ENCODE results near the gene ITPRIP. TPM values are rescaled to one million over a fixed set of nuclear protein-coding genes. Genes with fewer than 3 reads are reported as not detected.

The ITPRIP gene
- polyA plus RNA-seq, 10 donors: 7.1 to 10.2 (median 8.8) TPM

- no peak for DNase-seq
Measured at GRCh38 chr10:104311184-104311720, 27.0 kb downstream of the ITPRIP start.

- DNase-seq: peak in 1 of 3 donors; percentile 11
Measured at GRCh38 chr10:104309980-104310978, 28.0 kb downstream of the ITPRIP start.

GRCh38 chr10:104308439-104308903 is 29.8 kb downstream of the ITPRIP start:
- DNase-seq: no peak

- DNase-seq: peak in 1 of 3 donors; percentile 16
Measured at GRCh38 chr10:104307576-104308438, 30.5 kb downstream of the ITPRIP start.

- DNase-seq: no peak
Measured at GRCh38 chr10:104306897-104307296, 31.4 kb downstream of the ITPRIP start.

GRCh38 chr10:104304927-104305326 is 33.3 kb downstream of the ITPRIP start:
- DNase-seq: peak in 1 of 3 donors; percentile 7

- no peak for DNase-seq
Measured at GRCh38 chr10:104304356-104304745, 33.9 kb downstream of the ITPRIP start.

GRCh38 chr10:104303594-104304355 is 34.5 kb downstream of the ITPRIP start:
- no peak for DNase-seq

GRCh38 chr10:104301907-104302690 is 36.2 kb downstream of the ITPRIP start:
- no peak for DNase-seq

- DNase-seq: peak; percentile 56 to 94 (median 82)
Measured at GRCh38 chr10:104300736-104301292, 37.5 kb downstream of the ITPRIP start.

GRCh38 chr10:104300002-104300735 is 38.1 kb downstream of the ITPRIP start:
- peak; percentile 45 to 92 (median 74) for DNase-seq

GRCh38 chr10:104299031-104299904 is 39.0 kb downstream of the ITPRIP start:
- peak in 2 of 3 donors; percentile 59 to 66 for DNase-seq

- DNase-seq: peak in 1 of 3 donors; percentile 82
Measured at GRCh38 chr10:104297697-104298660, 40.3 kb downstream of the ITPRIP start.

- no peak for DNase-seq
Measured at GRCh38 chr10:104296687-104297436, 41.4 kb downstream of the ITPRIP start.

- no peak for DNase-seq
Measured at GRCh38 chr10:104293781-104294321, 44.4 kb downstream of the ITPRIP start.

GRCh38 chr10:104293011-104293410 is 45.3 kb downstream of the ITPRIP start:
- DNase-seq: no peak
